HepG2 (cell line): ENCODE results near the gene EEF2. TPM values are rescaled to one million over a fixed set of nuclear protein-coding genes. Genes with fewer than 3 reads are reported as not detected.

Experiments used
- CENPX ChIP-seq: sonication (generic); formaldehyde crosslinking; IDR thresholded peaks from 2 replicates; pipeline ENCODE4 v1.9.0; 2021; ENCODE audit warnings: mild to moderate bottlenecking, missing genetic modification reagents, moderate library complexity
- CREM ChIP-seq, 2 experiments: sonication (generic) in 1 of 2; formaldehyde crosslinking in 1 of 2; IDR thresholded peaks; 2 replicates each; pipeline versions ENCODE4 v1.4.0 to v1.6.1; 2016 to 2020; ENCODE audit warnings: antibody characterized with exemption in 1 of 2, mild to moderate bottlenecking in 1 of 2, missing genetic modification reagents in 1 of 2
- EP300 ChIP-seq, 3 experiments: sonication (generic) in 1 of 3; formaldehyde crosslinking in 1 of 3; IDR thresholded peaks; 2 replicates each; pipeline versions ENCODE4 v1.5.1 to v1.6.1; 2011 to 2020; ENCODE audit warnings: low read depth in 2 of 3, low read length in 2 of 3, borderline replicate concordance in 1 of 3, improper control_type of control experiment in 1 of 3, mild to moderate bottlenecking in 1 of 3, missing genetic modification reagents in 1 of 3, moderate library complexity in 1 of 3
- HMG20A ChIP-seq: IDR thresholded peaks from 2 replicates; pipeline ENCODE4 v1.6.1; 2016; ENCODE audit warnings: borderline replicate concordance
- HNF4G ChIP-seq, 2 experiments: sonication (generic) in 1 of 2; formaldehyde crosslinking in 1 of 2; IDR thresholded peaks; 2 replicates each; pipeline versions ENCODE4 v1.4.0 to v1.6.1; 2011 to 2020; ENCODE audit warnings: borderline replicate concordance in 2 of 2, low read depth in 2 of 2, mild to moderate bottlenecking in 2 of 2, low read length in 1 of 2, missing genetic modification reagents in 1 of 2, moderate library complexity in 1 of 2
- KDM6A ChIP-seq: IDR thresholded peaks from 2 replicates; pipeline ENCODE4 v1.6.1; 2016; ENCODE audit warnings: low read depth
- KLF16 ChIP-seq, 2 experiments: sonication (generic) in 1 of 2; formaldehyde crosslinking in 1 of 2; IDR thresholded peaks; 2 replicates each; pipeline versions ENCODE4 v1.6.1 to v1.8.0; 2016 to 2023; ENCODE audit warnings: missing genetic modification reagents in 2 of 2, missing compliant biosample characterization in 1 of 2
- MAZ ChIP-seq, 2 experiments: sonication (generic) in 1 of 2; formaldehyde crosslinking in 1 of 2; IDR thresholded peaks; 2 replicates each; pipeline versions ENCODE4 v1.5.0 to v1.6.1; 2012 to 2020; ENCODE audit warnings: low read depth in 2 of 2, mild to moderate bottlenecking in 2 of 2, borderline replicate concordance in 1 of 2, improper control_type of control experiment in 1 of 2, low read length in 1 of 2, missing genetic modification reagents in 1 of 2, moderate library complexity in 1 of 2
- MEF2D ChIP-seq: sonication (generic); formaldehyde crosslinking; IDR thresholded peaks from 2 replicates; pipeline ENCODE4 v1.5.1; 2020; ENCODE audit warnings: mild to moderate bottlenecking, missing genetic modification reagents
- NFKBIZ ChIP-seq: IDR thresholded peaks from 2 replicates; pipeline ENCODE4 v1.6.1; 2018; ENCODE audit warnings: missing genetic modification reagents, missing compliant biosample characterization
- NFRKB ChIP-seq: fragments of 450-650 bp; IDR thresholded peaks from 2 replicates; pipeline ENCODE4 v1.6.1; 2017
- NFYB ChIP-seq: sonication (generic); formaldehyde crosslinking; IDR thresholded peaks from 2 replicates; pipeline ENCODE4 v1.4.0; 2020; ENCODE audit warnings: missing genetic modification reagents
- NR1H2 ChIP-seq: sonication (generic); formaldehyde crosslinking; IDR thresholded peaks from 2 replicates; pipeline ENCODE4 v1.8.1; 2022; ENCODE audit warnings: low read depth, missing genetic modification reagents, borderline replicate concordance
- NR2C2 ChIP-seq: sonication (generic); formaldehyde crosslinking; IDR thresholded peaks from 2 replicates; pipeline ENCODE4 v1.4.0; 2020; ENCODE audit warnings: missing genetic modification reagents, mild to moderate bottlenecking, moderate library complexity, borderline replicate concordance
- PHF21A ChIP-seq: sonication (generic); formaldehyde crosslinking; IDR thresholded peaks from 2 replicates; pipeline ENCODE4 v1.5.0; 2020; ENCODE audit warnings: mild to moderate bottlenecking, missing genetic modification reagents
- TAF15 ChIP-seq: fragments of 200-400 bp; formaldehyde crosslinking; IDR thresholded peaks from one replicate; pipeline ENCODE4 v1.6.1; 2018; ENCODE audit warnings: mild to moderate bottlenecking, low read depth, low read length; ENCODE audit not compliant: poor library complexity, severe bottlenecking
- TOPORS ChIP-seq: sonication (generic); formaldehyde crosslinking; IDR thresholded peaks from 2 replicates; pipeline ENCODE4 v1.8.0; 2023; ENCODE audit warnings: mild to moderate bottlenecking, missing genetic modification reagents
- ZBTB3 ChIP-seq: sonication (generic); formaldehyde crosslinking; IDR thresholded peaks from 2 replicates; pipeline ENCODE4 v1.4.0; 2020; ENCODE audit warnings: low read depth, mild to moderate bottlenecking, moderate library complexity, missing genetic modification reagents, borderline replicate concordance
- ZFP1 ChIP-seq: IDR thresholded peaks from 2 replicates; pipeline ENCODE4 v1.6.1; 2016
- ZNF225 ChIP-seq: sonication (generic); formaldehyde crosslinking; IDR thresholded peaks from 2 replicates; pipeline ENCODE4 v1.4.0; 2020; ENCODE audit warnings: mild to moderate bottlenecking, missing genetic modification reagents
- ZNF251 ChIP-seq: sonication (generic); formaldehyde crosslinking; IDR thresholded peaks from 2 replicates; pipeline ENCODE4 v1.9.0; 2021; ENCODE audit warnings: mild to moderate bottlenecking, missing genetic modification reagents
- ZNF276 ChIP-seq: sonication (generic); formaldehyde crosslinking; IDR thresholded peaks from 2 replicates; pipeline ENCODE4 v1.4.0; 2020; ENCODE audit warnings: mild to moderate bottlenecking, low read depth, missing genetic modification reagents
- ZNF543 ChIP-seq: sonication (generic); formaldehyde crosslinking; IDR thresholded peaks from 2 replicates; pipeline ENCODE4 v1.4.0; 2020; ENCODE audit warnings: mild to moderate bottlenecking, missing genetic modification reagents
- ZNF644 ChIP-seq: IDR thresholded peaks from 2 replicates; pipeline ENCODE4 v1.6.1; 2016; ENCODE audit warnings: low read depth
- polyA plus RNA-seq, 8 experiments: library from polyadenylated mRNA; depleted of rRNA in 3 of 8; stranded (reverse) in 7 of 8; unstranded in 1 of 8; fragments of >200 nt; fragmentation: Illumina TruSeq in 4 of 8; extraction: Trizol in 4 of 8; gene quantifications; 2 replicates each; pipeline versions ENCODE4 v1.2.1 to v1.2.3, GENCODE V29; 2011 to 2016; ENCODE audit warnings: low read depth in 4 of 8, missing spikeins in 1 of 8, mixed read lengths in 1 of 8; ENCODE audit not compliant: insufficient read depth in 1 of 8
- total RNA-seq, 5 experiments: library from RNA; depleted of rRNA; stranded (reverse); fragments of >200 nt; fragmentation: Illumina TruSeq; extraction: Trizol; gene quantifications; 2 replicates each; pipeline ENCODE4 v1.2.3, GENCODE V29; 2016; ENCODE audit warnings: low read depth in 1 of 5
- TF ChIP-seq, protein P1 (sequence below): sonication (generic); formaldehyde crosslinking; IDR thresholded peaks from 2 replicates; pipeline ENCODE4 v1.8.0; 2022; ENCODE audit warnings: missing genetic modification reagents, mild to moderate bottlenecking, borderline replicate concordance

Gene EEF2
- total and polyA plus RNA-seq, 2 of the 13 experiments (the other 11 are each of a cell fraction or from before 2014, with no cell fraction given) = 1,441 to 1,777 TPM

GRCh38 chr19:3984908-3985642 lies at the start of gene EEF2 (continued):
- peak; percentile 81 for TF ChIP-seq NFKBIZ (CRISPR knock-in tag)
- no peak; the same call in 1 of the 2 replicates for TF ChIP-seq PHF21A
- 0 out of 2 replicates have a peak, but pooled peaks have one; percentile 77 for TF ChIP-seq NR1H2 (CRISPR knock-in tag)
- peak; percentile 65; the same call in 1 of the 2 replicates for TF ChIP-seq ZNF251 (CRISPR knock-in tag)
- peak in 1 of 2 experiments; percentile 28; a peak in 1 of 4 replicates for TF ChIP-seq EP300 (IDR thresholded peaks at IDR 0.05; ENCODE audit: low read depth in 2 of 2, low read length in 2 of 2)
- TF ChIP-seq EP300 (CRISPR knock-in tag; IDR thresholded peaks at IDR 0.05; ENCODE audit: borderline replicate concordance) = no peak
- TF ChIP-seq KDM6A (CRISPR knock-in tag) = no peak
- TF ChIP-seq MAZ (IDR thresholded peaks at IDR 0.05; ENCODE audit: borderline replicate concordance, low read depth, low read length) = peak; percentile 98
- peak; percentile 66; the same call in 1 of the 2 replicates for TF ChIP-seq MAZ (CRISPR knock-in tag; IDR thresholded peaks at IDR 0.05; ENCODE audit: low read depth)
- no peak for TF ChIP-seq TAF15
- no peak for TF ChIP-seq ZBTB3
- peak in 1 of 2 experiments; percentile 91; a peak in 1 of 4 replicates for TF ChIP-seq KLF16 (CRISPR knock-in tag; IDR thresholded peaks at IDR 0.05)
- no peak; the same call in 1 of the 2 replicates for TF ChIP-seq ZFP1 (CRISPR knock-in tag)
- TF ChIP-seq NFRKB = no peak
- TF ChIP-seq ZNF225 (CRISPR knock-in tag) = peak; percentile 95
- peak; percentile 94 for TF ChIP-seq TOPORS (CRISPR knock-in tag)
- TF ChIP-seq CREM (IDR thresholded peaks at IDR 0.05) = peak; percentile 78
- no peak for TF ChIP-seq CREM (CRISPR knock-in tag; IDR thresholded peaks at IDR 0.05)
- no peak for TF ChIP-seq NR2C2 (CRISPR knock-in tag)
- TF ChIP-seq ZNF644 (CRISPR knock-in tag) = no peak
- peak; percentile 43 for TF ChIP-seq NFYB (CRISPR knock-in tag)
- TF ChIP-seq ZNF276 (CRISPR knock-in tag) = peak; percentile 62; the same call in 1 of the 2 replicates
- peak; percentile 37; the same call in 1 of the 2 replicates for TF ChIP-seq HNF4G (IDR thresholded peaks at IDR 0.05; ENCODE audit: borderline replicate concordance, low read depth, low read length)
- peak; percentile 56; the same call in 1 of the 2 replicates for TF ChIP-seq HNF4G (CRISPR knock-in tag; IDR thresholded peaks at IDR 0.05; ENCODE audit: borderline replicate concordance, low read depth)
- TF ChIP-seq HMG20A (CRISPR knock-in tag) = no peak; the same call in 1 of the 2 replicates
- peak; percentile 88 for TF ChIP-seq ZNF543 (CRISPR knock-in tag)
- peak; percentile 66; the same call in 1 of the 2 replicates for TF ChIP-seq MEF2D (CRISPR knock-in tag)
- TF ChIP-seq, protein P1, sequence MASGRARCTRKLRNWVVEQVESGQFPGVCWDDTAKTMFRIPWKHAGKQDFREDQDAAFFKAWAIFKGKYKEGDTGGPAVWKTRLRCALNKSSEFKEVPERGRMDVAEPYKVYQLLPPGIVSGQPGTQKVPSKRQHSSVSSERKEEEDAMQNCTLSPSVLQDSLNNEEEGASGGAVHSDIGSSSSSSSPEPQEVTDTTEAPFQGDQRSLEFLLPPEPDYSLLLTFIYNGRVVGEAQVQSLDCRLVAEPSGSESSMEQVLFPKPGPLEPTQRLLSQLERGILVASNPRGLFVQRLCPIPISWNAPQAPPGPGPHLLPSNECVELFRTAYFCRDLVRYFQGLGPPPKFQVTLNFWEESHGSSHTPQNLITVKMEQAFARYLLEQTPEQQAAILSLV (CRISPR knock-in tag) = peak; percentile 97
- no peak for TF ChIP-seq CENPX (CRISPR knock-in tag)
